IMR-90 (cell line): ENCODE data around the gene CDK17. TPM values are rescaled to one million over a fixed set of nuclear protein-coding genes. Genes with fewer than 3 reads are reported as not detected.

ENCODE experiments used
- ATAC-seq: fragments of 200-7000 bp; cut with Tn5 transposase; 2 replicates; pipeline ENCODE4 v1.9.1; 2020; ENCODE audit warnings: low read depth, mild to moderate bottlenecking, moderate library complexity
- BruUV-seq: library from RNA; stranded (reverse); fragments of 400-500 nt; replicated peaks from 2 replicates; lab custom pipeline; 2021; lab: Mats Ljungman, UMichigan
- CTCF ChIA-PET: fragments of 300-600 bp; formaldehyde crosslinking; extraction: SDS; loops from one replicate; lab custom pipeline; 2021; ENCODE audit warnings: antibody characterized with exemption; lab: Yijun Ruan, JAX
- POLR2A ChIA-PET: fragments of 300-600 bp; sonication (Branson Sonifier 250); formaldehyde crosslinking; loops from one replicate; lab custom pipeline; 2022; ENCODE audit warnings: antibody characterized with exemption; ENCODE audit not compliant: unreplicated experiment; lab: Charles Lee
- DNase-seq: peaks from one replicate; pipeline ENCODE4 v3.0.0; 2013
- H2AFZ ChIP-seq: replicated peaks from 2 replicates; pipeline ENCODE3; 2013; ENCODE audit warnings: low read length, mild to moderate bottlenecking; ENCODE audit not compliant: poor library complexity
- H2AK5ac ChIP-seq: 2 replicates; pipeline ENCODE4 v1.6.1; 2013; ENCODE audit warnings: low read depth, low read length, inconsistent platforms
- H2AK9ac ChIP-seq: replicated peaks from 2 replicates; pipeline ENCODE3; 2013; ENCODE audit warnings: mild to moderate bottlenecking, low read depth, low read length, moderate library complexity; ENCODE audit not compliant: poor library complexity
- H2BK120ac ChIP-seq: 2 replicates; pipeline ENCODE4 v1.6.1; 2013; ENCODE audit warnings: low read depth, low read length, inconsistent platforms
- H2BK15ac ChIP-seq: 3 replicates; pipeline ENCODE4 v1.6.1; 2013; ENCODE audit warnings: low read depth, low read length, inconsistent platforms
- H2BK20ac ChIP-seq: 2 replicates; pipeline ENCODE4 v1.6.1; 2013; ENCODE audit warnings: low read depth, mild to moderate bottlenecking, inconsistent platforms, low read length, moderate library complexity
- H2BK5ac ChIP-seq: 2 replicates; pipeline ENCODE4 v1.6.1; 2013; ENCODE audit warnings: mild to moderate bottlenecking, low read depth, low read length, inconsistent platforms; ENCODE audit not compliant: poor library complexity, severe bottlenecking
- H3K14ac ChIP-seq: replicated peaks from 2 replicates; pipeline ENCODE4 v1.6.1; 2013; ENCODE audit warnings: low read depth, low read length, inconsistent platforms
- H3K18ac ChIP-seq: 2 replicates; pipeline ENCODE4 v1.6.1; 2013; ENCODE audit warnings: low read depth, low read length, control low read depth
- H3K23ac ChIP-seq: 2 replicates; pipeline ENCODE4 v1.6.1; 2013; ENCODE audit warnings: low read depth, low read length, inconsistent platforms
- H3K27ac ChIP-seq: 2 replicates; pipeline ENCODE4 v1.5.1; 2013; ENCODE audit warnings: mild to moderate bottlenecking, control low read depth, low read length; ENCODE audit not compliant: insufficient read depth
- H3K27me3 ChIP-seq: 2 replicates; pipeline ENCODE4 v1.6.1; 2013; ENCODE audit warnings: low read length; ENCODE audit not compliant: control insufficient read depth, insufficient read depth
- H3K36me3 ChIP-seq: 2 replicates; pipeline ENCODE4 v1.6.1; 2013; ENCODE audit warnings: low read length, mixed read lengths; ENCODE audit not compliant: control insufficient read depth, insufficient read depth
- H3K4ac ChIP-seq: 2 replicates; pipeline ENCODE4 v1.6.1; 2013; ENCODE audit warnings: low read depth, low read length, inconsistent platforms
- H3K4me1 ChIP-seq: 2 replicates; pipeline ENCODE4 v1.6.1; 2013; ENCODE audit warnings: low read length, mixed read lengths; ENCODE audit not compliant: control insufficient read depth, insufficient read depth
- H3K4me2 ChIP-seq: 2 replicates; pipeline ENCODE4 v1.6.1; 2013; ENCODE audit warnings: low read depth, mild to moderate bottlenecking, control low read depth, low read length, moderate library complexity
- H3K4me3 ChIP-seq: 2 replicates; pipeline ENCODE4 v1.5.1; 2013; ENCODE audit warnings: low read depth, mild to moderate bottlenecking, control low read depth, low read length, moderate library complexity; ENCODE audit not compliant: insufficient read depth
- H3K56ac ChIP-seq: 2 replicates; pipeline ENCODE4 v1.6.1; 2013; ENCODE audit warnings: low read length, inconsistent platforms; ENCODE audit not compliant: insufficient read depth; ENCODE audit errors: extremely low read depth
- H3K79me1 ChIP-seq, 2 experiments: 2 replicates each; pipeline ENCODE4 v1.6.1; 2013; ENCODE audit warnings: low read length in 2 of 2, inconsistent platforms in 1 of 2, low read depth in 1 of 2
- H3K9ac ChIP-seq: 2 replicates; pipeline ENCODE4 v1.6.1; 2013; ENCODE audit warnings: low read depth, low read length, control low read depth
- H3K9me1 ChIP-seq: 2 replicates; pipeline ENCODE4 v1.6.1; 2013; ENCODE audit warnings: low read length, inconsistent platforms; ENCODE audit not compliant: insufficient read depth
- H3K9me3 ChIP-seq: 2 replicates; pipeline ENCODE4 v1.6.1; 2013; ENCODE audit warnings: low read length; ENCODE audit not compliant: control insufficient read depth, insufficient read depth
- H4K20me1 ChIP-seq: 2 replicates; pipeline ENCODE4 v1.6.1; 2013; ENCODE audit warnings: low read length, inconsistent platforms; ENCODE audit not compliant: insufficient read depth
- H4K5ac ChIP-seq: 2 replicates; pipeline ENCODE4 v1.6.1; 2013; ENCODE audit warnings: mild to moderate bottlenecking, low read depth, low read length, control low read depth
- H4K8ac ChIP-seq, 2 experiments: 2 replicates each; pipeline ENCODE4 v1.6.1; 2013; ENCODE audit warnings: low read depth in 2 of 2, low read length in 2 of 2, control low read depth in 1 of 2, inconsistent platforms in 1 of 2
- H4K91ac ChIP-seq: 2 replicates; pipeline ENCODE4 v1.6.1; 2013; ENCODE audit warnings: low read depth, low read length, inconsistent platforms; ENCODE audit not compliant: insufficient read depth
- BHLHE40 ChIP-seq: fragments of 150-350 bp; IDR thresholded peaks from 2 replicates; pipeline ENCODE4 v1.6.1; 2016; ENCODE audit warnings: mild to moderate bottlenecking, low read depth, low read length
- CEBPB ChIP-seq: IDR thresholded peaks from 2 replicates; pipeline ENCODE4 v1.6.1; 2012; ENCODE audit warnings: low read depth, low read length, improper control_type of control experiment
- CHD1 ChIP-seq: IDR thresholded peaks from 2 replicates; pipeline ENCODE4 v1.6.1; 2012; ENCODE audit warnings: low read depth, low read length, improper control_type of control experiment
- CTCF ChIP-seq: conservative IDR thresholded peaks from 2 replicates; pipeline ENCODE4 v1.5.1; 2012; ENCODE audit warnings: mild to moderate bottlenecking, low read depth, low read length, improper control_type of control experiment
- ELK1 ChIP-seq: fragments of 150-350 bp; IDR thresholded peaks from 2 replicates; pipeline ENCODE4 v1.6.1; 2016; ENCODE audit warnings: low read depth, mild to moderate bottlenecking, low read length, moderate library complexity, borderline replicate concordance
- FOS ChIP-seq: fragments of 150-350 bp; IDR thresholded peaks from 2 replicates; pipeline ENCODE4 v1.6.1; 2016; ENCODE audit warnings: low read depth, low read length
- MAFK ChIP-seq: IDR thresholded peaks from 2 replicates; pipeline ENCODE4 v1.6.1; 2012; ENCODE audit warnings: low read depth, low read length, improper control_type of control experiment
- MAZ ChIP-seq: IDR thresholded peaks from 2 replicates; pipeline ENCODE4 v1.6.1; 2012; ENCODE audit warnings: low read depth, mild to moderate bottlenecking, low read length, improper control_type of control experiment, moderate library complexity, borderline replicate concordance
- MXI1 ChIP-seq: IDR thresholded peaks from 2 replicates; pipeline ENCODE4 v1.6.1; 2012; ENCODE audit warnings: low read depth, mild to moderate bottlenecking, low read length, moderate library complexity, borderline replicate concordance
- POLR2A ChIP-seq: IDR thresholded peaks from 2 replicates; pipeline ENCODE4 v1.6.1; 2012; ENCODE audit warnings: mild to moderate bottlenecking, low read depth, low read length
- RAD21 ChIP-seq: IDR thresholded peaks from 2 replicates; pipeline ENCODE4 v1.6.1; 2012; ENCODE audit warnings: low read length, improper control_type of control experiment
- RCOR1 ChIP-seq: IDR thresholded peaks from 2 replicates; pipeline ENCODE4 v1.6.1; 2012; ENCODE audit warnings: mild to moderate bottlenecking, low read length, improper control_type of control experiment; ENCODE audit not compliant: insufficient replicate concordance
- RFX5 ChIP-seq: IDR thresholded peaks from 2 replicates; pipeline ENCODE4 v1.8.0; 2012; ENCODE audit warnings: low read depth, mild to moderate bottlenecking, low read length, moderate library complexity
- SMC3 ChIP-seq: fragments of 150-350 bp; IDR thresholded peaks from 2 replicates; pipeline ENCODE4 v1.6.1; 2016; ENCODE audit warnings: low read depth, mild to moderate bottlenecking, antibody characterized with exemption, low read length, moderate library complexity
- USF2 ChIP-seq: fragments of 150-350 bp; IDR thresholded peaks from 2 replicates; pipeline ENCODE4 v1.6.1; 2017; ENCODE audit warnings: mild to moderate bottlenecking, antibody characterized with exemption, low read length, low read depth
- WGBS, 2 experiments: methylation state at CpG; one replicate each; pipeline versions ENCODE4 v1.1.5 to v1.1.7; 2013; ENCODE audit warnings: missing lambda C conversion rate in 2 of 2; ENCODE audit not compliant: insufficient read length in 1 of 2; ENCODE audit errors: extremely low coverage in 2 of 2; 5-methylcytosine and 5-hydroxymethylcytosine counted together
- dilution Hi-C: fragments of 300-500 bp; cut with HindIII; formaldehyde crosslinking; loops from one replicate; pipeline ENCODE4 v1.14.3; 2018; ENCODE audit warnings: low sequenced_read_pairs; ENCODE audit not compliant: unreplicated experiment
- in situ Hi-C: fragments of 300-500 bp; cut with MboI; formaldehyde crosslinking; loops from 3 replicates; pipeline ENCODE4 v1.14.3; 2019; ENCODE audit warnings: low sequenced_read_pairs, inconsistent platforms, mixed read lengths
- intact Hi-C: fragments of 100-400 bp; cut with micrococcal nuclease; formaldehyde crosslinking; loops from 2 replicates; pipeline ENCODE4 v1.10.0; 2022
- polyA plus RNA-seq, 3 experiments: library from polyadenylated mRNA; depleted of rRNA; stranded (reverse); fragments of >200 nt; gene quantifications; 2 replicates each; pipeline ENCODE4 v1.2.3, GENCODE V29; 2012; ENCODE audit warnings: low replicate concordance in 1 of 3
- total RNA-seq: library from RNA; depleted of rRNA; stranded (reverse); fragments of >200 nt; gene quantifications from 2 replicates; pipeline ENCODE4 v1.2.3, GENCODE V29; 2012

The CDK17 gene
- total and polyA plus RNA-seq, 2 of the 4 experiments (the other 2 are of a cell fraction), result 14.5 to 50.2 TPM

GRCh38 chr12:96354844-96355534 lies 45.2 kb downstream of the CDK17 start:
- TF ChIP-seq POLR2A, result no peak
- no peak for TF ChIP-seq MXI1
- no peak for TF ChIP-seq USF2
- no peak for TF ChIP-seq RAD21
- no peak for TF ChIP-seq CEBPB
- no peak for TF ChIP-seq RCOR1
- no peak for TF ChIP-seq CHD1
- no peak for TF ChIP-seq ELK1
- TF ChIP-seq MAZ, result no peak
- TF ChIP-seq MAFK, result no peak
- TF ChIP-seq BHLHE40, result no peak
- TF ChIP-seq RFX5, result no peak
- no peak for TF ChIP-seq CTCF
- no peak for TF ChIP-seq FOS
- TF ChIP-seq SMC3, result no peak
- whole genome bisulfite sequencing, 2 experiments, result 100% methylated on average over 3 of the region's 8 CpGs; no CpG with 5 or more reads in 1 of the 2 experiments
- peaks cover 83% of the 10 kb centered on the region for H4K20me1 ChIP-seq

More at GRCh38 chr12:96354844-96355534, 45.2 kb downstream of the CDK17 start:
- in situ Hi-C loops, result no loop called here
- Histone ChIP-seq H3K9ac (no peak overlapping the region), H3K56ac (no peak overlapping the region), H2BK15ac (no peak overlapping the region), H4K8ac (no peak overlapping the region), H3K9me3 (no peaks in the 10 kb centered on the region), H3K79me1 (peaks cover 20 to 54% of the 10 kb centered on the region in 2 experiments; a peak in 3 of 4 replicates), H2BK120ac (no peak overlapping the region), H3K4me2 (no peak overlapping the region), H3K4me3 (no peak overlapping the region), H4K5ac (no peak overlapping the region), H3K27me3 (no peaks in the 10 kb centered on the region), H3K36me3 (no peaks in the 10 kb centered on the region), H3K18ac (no peak overlapping the region), H3K4me1 (peaks cover 13% of the 10 kb centered on the region), H3K9me1 (peaks cover 10% of the 10 kb centered on the region), H3K14ac (no peak overlapping the region), H2AK9ac (no peak overlapping the region), H3K27ac (no peak overlapping the region), H2AFZ (no peak overlapping the region), H3K4ac (no peak overlapping the region), H2BK20ac (no peak overlapping the region), H2AK5ac (no peak overlapping the region), H3K23ac (no peak overlapping the region), H4K91ac (no peak overlapping the region), H2BK5ac (no peak overlapping the region)
- DNase-seq (no peak), ATAC-seq (no peak)
- dilution Hi-C loops, result no loop called here
- ChIA-PET CTCF (interaction anchor here (0.6 kb wide), 1 partner anchor 121 kb away, joined by 3 read pairs; no protein-coding TSS in a partner anchor), POLR2A (interaction anchor here (0.7 kb wide), 1 partner anchor 8 kb away, joined by 17 read pairs; no protein-coding TSS in a partner anchor)
- intact Hi-C loops, result no loop called here
- no TSS peak for BruUV-seq
